HG03108 (cell line): ENCODE measurements around the gene CPNE4.

Experiments used
- ATAC-seq: cut with Tn5 transposase; IDR thresholded peaks from one replicate; pipeline ENCODE4 v1.9.1; 2021; ENCODE audit warnings: moderate library complexity; ENCODE audit not compliant: unreplicated experiment

The CPNE4 gene

GRCh38 chr3:131883711-131884407, 151.0 kb downstream of the CPNE4 start:
- no peak for ATAC-seq

- no peak for ATAC-seq
These were observed 151.7 kb downstream of the CPNE4 start for GRCh38 chr3:131883086-131883485.

- ATAC-seq, result no peak
These were observed 153.0 kb downstream of the CPNE4 start for GRCh38 chr3:131881777-131882176.

- no peak for ATAC-seq
These were observed 153.9 kb downstream of the CPNE4 start for GRCh38 chr3:131880948-131881347.

GRCh38 chr3:131868203-131868602, 166.6 kb downstream of the CPNE4 start:
- ATAC-seq, result no peak

GRCh38 chr3:131856171-131856570, 178.6 kb downstream of the CPNE4 start:
- ATAC-seq, result no peak

- no peak for ATAC-seq
These were observed 184.6 kb downstream of the CPNE4 start for GRCh38 chr3:131850223-131850622.

- ATAC-seq, result no peak
These were observed 185.2 kb downstream of the CPNE4 start for GRCh38 chr3:131849616-131850015.

GRCh38 chr3:131847966-131848510, 186.8 kb downstream of the CPNE4 start:
- no peak for ATAC-seq

GRCh38 chr3:131846296-131846924, 188.4 kb downstream of the CPNE4 start:
- ATAC-seq, result no peak

GRCh38 chr3:131843174-131843573, 191.6 kb downstream of the CPNE4 start:
- ATAC-seq, result no peak

GRCh38 chr3:131840156-131840797, 194.5 kb downstream of the CPNE4 start:
- no peak for ATAC-seq

GRCh38 chr3:131835906-131836305, 198.9 kb downstream of the CPNE4 start:
- no peak for ATAC-seq

- ATAC-seq, result no peak
These were observed 203.2 kb downstream of the CPNE4 start for GRCh38 chr3:131831608-131832007.

- no peak for ATAC-seq
These were observed 213.5 kb downstream of the CPNE4 start for GRCh38 chr3:131821191-131821762.

- no peak for ATAC-seq
These were observed 215.3 kb downstream of the CPNE4 start for GRCh38 chr3:131819381-131820055.

- ATAC-seq, result no peak
These were observed 222.4 kb downstream of the CPNE4 start for GRCh38 chr3:131812433-131812832.

- no peak for ATAC-seq
These were observed 223.3 kb downstream of the CPNE4 start for GRCh38 chr3:131811481-131811880.

- no peak for ATAC-seq
These were observed 227.0 kb downstream of the CPNE4 start for GRCh38 chr3:131807822-131808221.

- no peak for ATAC-seq
These were observed 228.1 kb downstream of the CPNE4 start for GRCh38 chr3:131806736-131807135.

GRCh38 chr3:131804565-131805133, 230.2 kb downstream of the CPNE4 start:
- no peak for ATAC-seq
